K562 (cell line): Measurements from ENCODE around the gene PTH1R.

Source experiments
- HNRNPLL ChIP-seq: fragments of 200-400 bp; formaldehyde crosslinking; IDR thresholded peaks from 2 replicates; pipeline ENCODE4 v1.6.1; 2017; ENCODE audit warnings: low read length, low read depth, mild to moderate bottlenecking; ENCODE audit not compliant: poor library complexity, severe bottlenecking
- KAT2B ChIP-seq: IDR thresholded peaks from one replicate; pipeline ENCODE4 v1.6.1; 2012; ENCODE audit warnings: low read depth, mild to moderate bottlenecking, control low read depth, inconsistent platforms, low read length, moderate library complexity
- PATZ1 ChIP-seq: fragments of 250-450 bp; sonication (Bioruptor Pico); IDR thresholded peaks from 2 replicates; pipeline ENCODE4 v1.5.0; 2020; ENCODE audit warnings: mild to moderate bottlenecking, borderline replicate concordance
- POLR2AphosphoS5 ChIP-seq: IDR thresholded peaks from 2 replicates; pipeline ENCODE4 v1.6.1; 2011; ENCODE audit warnings: mild to moderate bottlenecking, low read depth, low read length, moderate library complexity; ENCODE audit not compliant: control insufficient read depth, insufficient read depth
- ZKSCAN8 ChIP-seq: fragments of 200-800 bp; sonication (Bioruptor generic); IDR thresholded peaks from 2 replicates; pipeline ENCODE4 v1.6.1; 2016; ENCODE audit warnings: missing genetic modification characterization, missing compliant biosample characterization
- ZNF124 ChIP-seq: sonication (generic); formaldehyde crosslinking; IDR thresholded peaks from 2 replicates; pipeline ENCODE4 v1.8.1; 2022; ENCODE audit warnings: missing genetic modification reagents

GRCh38 chr3:46877406-46878125, at the start of gene PTH1R:
- TF ChIP-seq ZKSCAN8 (CRISPR knock-in tag) (no peak), HNRNPLL (no peak), POLR2AphosphoS5 (no peak), PATZ1 (no peak), ZNF124 (CRISPR knock-in tag) (no peak), KAT2B (no peak)
